Subcutaneous abdominal adipose tissue (tissue), 5 donors: ENCODE results near the gene PIM2.

Experiments
- H3K27ac ChIP-seq: one replicate; pipeline ENCODE4 v1.7.0; 2013; ENCODE audit warnings: low read depth, mild to moderate bottlenecking, inconsistent platforms, low read length, moderate library complexity
- H3K27me3 ChIP-seq, 5 donors: one replicate each; pipeline ENCODE4 v1.7.0; 2013; ENCODE audit warnings: low read length in 5 of 5, inconsistent platforms in 1 of 5; ENCODE audit not compliant: control insufficient read depth in 5 of 5, insufficient read depth in 4 of 5
- H3K36me3 ChIP-seq, 5 donors: one replicate each; pipeline ENCODE4 v1.7.0; 2013; ENCODE audit warnings: low read length in 5 of 5; ENCODE audit not compliant: control insufficient read depth in 5 of 5, insufficient read depth in 5 of 5
- H3K4me1 ChIP-seq, 5 donors: one replicate each; pipeline ENCODE4 v1.7.0; 2013; ENCODE audit warnings: low read length in 5 of 5, mild to moderate bottlenecking in 3 of 5, moderate library complexity in 1 of 5; ENCODE audit not compliant: control insufficient read depth in 5 of 5, insufficient read depth in 5 of 5
- H3K4me3 ChIP-seq, 5 donors: one replicate each; pipeline ENCODE4 v1.7.0; 2013; ENCODE audit warnings: low read length in 5 of 5, low read depth in 1 of 5
- H3K9ac ChIP-seq, 5 donors: one replicate each; pipeline ENCODE4 v1.7.0; 2013; ENCODE audit warnings: low read length in 5 of 5, mild to moderate bottlenecking in 4 of 5, moderate library complexity in 3 of 5
- H3K9me3 ChIP-seq, 5 donors: one replicate each; pipeline ENCODE4 v1.7.0; 2013; ENCODE audit warnings: low read length in 5 of 5; ENCODE audit not compliant: control insufficient read depth in 5 of 5
- donor health status: healthy.
- donor health status: healthy.
- donor health status: healthy.
- donor health status: healthy.
- donor health status: healthy.

Gene PIM2

GRCh38 chrX:48936429-48937053, 17.7 kb upstream of the PIM2 start:
- H3K9ac ChIP-seq, result no peak overlapping the region
- H3K27ac ChIP-seq, result no peak overlapping the region
- peaks cover 0 to 27% (median 24%) of the 10 kb centered on the region in 5 donors for H3K36me3 ChIP-seq
- peaks cover 0 to 9% (median 6%) of the 10 kb centered on the region in 5 donors for H3K27me3 ChIP-seq
- H3K4me1 ChIP-seq, result peaks cover 0 to 33% (median 2%) of the 10 kb centered on the region in 5 donors
- no peak overlapping the region for H3K4me3 ChIP-seq
- H3K9me3 ChIP-seq, result peaks cover 0 to 10% (median 5%) of the 10 kb centered on the region in 5 donors

DNA sequence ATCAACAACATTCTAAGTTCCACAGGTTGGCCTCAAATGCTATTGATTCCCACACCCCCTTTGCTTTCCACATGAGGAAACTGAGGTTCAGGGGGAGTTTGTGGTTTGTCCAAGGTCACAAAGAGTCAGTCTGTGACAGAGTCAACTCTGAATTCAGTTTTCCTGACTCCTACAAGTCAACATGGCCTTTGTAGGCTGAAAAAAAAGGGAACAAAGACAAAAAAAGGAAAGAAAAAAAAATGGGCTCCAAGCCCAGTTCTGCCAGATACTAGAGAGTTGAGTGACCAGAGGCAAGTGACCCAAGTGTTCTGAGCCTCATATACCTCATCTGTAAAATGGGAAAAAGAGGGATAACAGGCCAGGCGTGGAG, 16.5 kb upstream of the PIM2 start:
- Histone ChIP-seq H3K4me3 (no peak overlapping the region), H3K9ac (no peak overlapping the region), H3K4me1 (peaks cover 0 to 25% (median 2%) of the 10 kb centered on the region in 5 donors), H3K27me3 (peaks cover 0 to 9% (median 3%) of the 10 kb centered on the region in 5 donors), H3K9me3 (peaks cover 0 to 10% (median 5%) of the 10 kb centered on the region in 5 donors), H3K27ac (no peak overlapping the region), H3K36me3 (peaks cover under 1 to 37% (median 23%) of the 10 kb centered on the region in 5 donors)

- Histone ChIP-seq H3K9me3 (peaks cover 0 to 10% (median 5%) of the 10 kb centered on the region in 5 donors), H3K4me3 (no peak overlapping the region), H3K36me3 (peaks cover 4 to 41% (median 26%) of the 10 kb centered on the region in 5 donors), H3K4me1 (peaks cover 0 to 25% (median 0%) of the 10 kb centered on the region in 5 donors), H3K27me3 (peaks cover 0 to 9% (median 2%) of the 10 kb centered on the region in 5 donors), H3K9ac (no peak overlapping the region), H3K27ac (no peak overlapping the region)
These were observed 15.9 kb upstream of the PIM2 start for GRCh38 chrX:48934581-48935300.

GRCh38 chrX:48933757-48934156, 14.9 kb upstream of the PIM2 start:
- Histone ChIP-seq H3K4me3 (no peak overlapping the region), H3K4me1 (peaks cover 0 to 21% (median 0%) of the 10 kb centered on the region in 5 donors), H3K9ac (no peak overlapping the region), H3K9me3 (peaks cover 0 to 10% (median 5%) of the 10 kb centered on the region in 5 donors), H3K27me3 (peaks cover 0 to 4% (median 0%) of the 10 kb centered on the region in 5 donors), H3K27ac (no peak overlapping the region), H3K36me3 (peaks cover 4 to 37% (median 26%) of the 10 kb centered on the region in 5 donors)

DNA sequence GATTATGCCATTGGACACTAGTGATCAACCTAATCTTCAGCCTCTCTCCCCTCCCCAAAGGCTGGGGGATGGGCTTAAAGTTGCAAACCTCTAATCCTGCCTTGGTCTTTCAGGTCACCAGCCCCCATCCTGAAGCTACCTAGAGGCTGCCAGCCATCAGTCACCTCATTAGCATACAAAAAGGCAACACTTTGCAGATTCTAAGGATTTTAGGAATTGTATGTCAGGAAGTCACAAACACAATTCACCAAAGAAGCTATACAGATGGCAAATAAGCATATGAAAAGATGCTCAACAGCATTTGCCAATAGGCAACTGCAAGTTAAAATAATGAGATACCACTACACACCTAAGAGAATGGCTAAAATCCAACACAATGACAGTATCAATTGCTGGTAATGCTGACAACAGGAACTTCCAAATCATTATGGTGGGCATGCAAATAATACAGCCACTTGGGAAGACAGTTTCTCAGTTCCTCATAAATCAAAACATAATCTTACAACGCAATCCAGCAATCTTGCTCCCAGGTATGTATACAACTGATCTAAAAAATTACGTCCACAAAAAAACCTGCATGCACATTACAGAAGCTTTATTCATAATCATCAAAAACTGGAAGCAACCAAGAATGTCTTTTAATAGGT, 9.0 kb upstream of the PIM2 start:
- H3K27ac ChIP-seq, result no peak overlapping the region
- H3K9me3 ChIP-seq, result peaks cover 0 to 2% (median 2%) of the 10 kb centered on the region in 5 donors
- no peaks in the 10 kb centered on the region for H3K4me1 ChIP-seq
- no peak overlapping the region for H3K9ac ChIP-seq
- H3K27me3 ChIP-seq, result peaks cover 0 to 10% (median 7%) of the 10 kb centered on the region in 5 donors
- no peak overlapping the region for H3K4me3 ChIP-seq
- peaks cover 4 to 52% (median 39%) of the 10 kb centered on the region in 5 donors for H3K36me3 ChIP-seq

DNA sequence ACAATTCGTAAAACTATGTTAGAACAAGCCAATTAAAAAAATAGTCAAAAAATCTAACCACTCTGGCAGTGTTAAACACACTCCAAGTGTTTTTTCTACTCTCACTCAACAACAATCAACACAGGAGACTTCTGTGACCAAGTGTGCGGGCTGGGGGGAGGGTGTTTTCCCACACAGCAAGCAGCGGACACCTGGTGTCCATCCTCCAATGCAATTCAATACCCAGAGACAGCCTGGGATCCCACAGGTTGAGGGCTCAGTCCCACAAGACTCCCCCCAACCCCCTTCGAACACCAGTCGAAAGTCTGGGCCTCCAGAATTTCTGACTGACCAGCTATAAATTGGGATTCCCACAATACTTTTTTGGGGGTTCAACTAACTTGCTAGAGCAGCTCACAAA, 8.3 kb upstream of the PIM2 start:
- Histone ChIP-seq H3K27ac (no peak overlapping the region), H3K9ac (no peak overlapping the region), H3K27me3 (peaks cover 0 to 10% (median 7%) of the 10 kb centered on the region in 5 donors), H3K4me1 (no peaks in the 10 kb centered on the region), H3K36me3 (peaks cover 4 to 57% (median 41%) of the 10 kb centered on the region in 5 donors), H3K9me3 (no peaks in the 10 kb centered on the region), H3K4me3 (no peak overlapping the region)

DNA sequence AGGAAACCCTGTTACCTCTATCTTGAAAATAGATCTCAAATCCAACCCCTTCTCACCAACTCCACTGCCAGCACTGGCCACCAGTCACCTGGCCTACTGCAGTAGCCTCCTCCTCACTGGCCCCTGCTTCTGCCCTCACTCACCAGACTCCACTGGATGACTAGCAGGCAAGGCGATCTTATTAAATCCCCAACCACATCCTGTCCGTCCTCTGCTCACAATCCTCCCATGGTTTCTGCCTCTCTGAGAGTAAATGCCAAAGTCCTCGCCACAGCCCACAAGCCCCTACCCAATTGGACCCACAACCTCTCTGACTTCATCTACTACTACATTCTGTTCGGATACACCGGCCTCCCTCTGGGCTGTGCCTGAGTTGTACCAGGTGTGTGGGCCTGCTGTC, 5.4 kb upstream of the PIM2 start:
- Histone ChIP-seq H3K9ac (no peak overlapping the region), H3K27ac (no peak overlapping the region), H3K36me3 (peaks cover 0 to 51% (median 37%) of the 10 kb centered on the region in 5 donors), H3K4me3 (no peak overlapping the region), H3K27me3 (peaks cover 0 to 15% (median 7%) of the 10 kb centered on the region in 5 donors), H3K9me3 (no peaks in the 10 kb centered on the region), H3K4me1 (peaks cover 0 to 9% (median 4%) of the 10 kb centered on the region in 5 donors)

DNA sequence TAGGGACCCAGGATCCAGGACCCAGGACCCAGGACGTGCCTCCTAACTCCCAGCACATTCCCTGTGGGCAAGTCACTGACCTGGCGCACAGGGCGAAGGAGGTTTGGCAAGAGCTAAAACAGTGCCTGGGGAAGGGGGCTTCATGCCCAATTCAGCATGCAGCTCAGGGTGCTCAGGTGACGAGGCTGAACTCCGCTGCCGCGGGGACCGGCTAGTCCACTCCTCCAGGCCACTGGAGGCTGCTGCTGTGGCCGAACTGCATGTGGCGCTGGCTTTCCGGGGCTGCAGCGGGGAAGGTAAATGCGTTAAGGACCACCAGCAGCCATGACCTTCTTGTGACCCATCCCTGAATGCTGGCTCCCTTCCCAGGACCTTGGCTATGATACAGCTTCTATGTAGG, 4.9 kb upstream of the PIM2 start:
- no peak overlapping the region for H3K27ac ChIP-seq
- peaks cover 0 to 12% (median 8%) of the 10 kb centered on the region in 5 donors for H3K4me1 ChIP-seq
- H3K4me3 ChIP-seq, result no peak overlapping the region
- H3K9me3 ChIP-seq, result no peaks in the 10 kb centered on the region
- H3K27me3 ChIP-seq, result peaks cover 0 to 15% (median 7%) of the 10 kb centered on the region in 5 donors
- peaks cover 0 to 51% (median 37%) of the 10 kb centered on the region in 5 donors for H3K36me3 ChIP-seq
- H3K9ac ChIP-seq, result no peak overlapping the region

DNA sequence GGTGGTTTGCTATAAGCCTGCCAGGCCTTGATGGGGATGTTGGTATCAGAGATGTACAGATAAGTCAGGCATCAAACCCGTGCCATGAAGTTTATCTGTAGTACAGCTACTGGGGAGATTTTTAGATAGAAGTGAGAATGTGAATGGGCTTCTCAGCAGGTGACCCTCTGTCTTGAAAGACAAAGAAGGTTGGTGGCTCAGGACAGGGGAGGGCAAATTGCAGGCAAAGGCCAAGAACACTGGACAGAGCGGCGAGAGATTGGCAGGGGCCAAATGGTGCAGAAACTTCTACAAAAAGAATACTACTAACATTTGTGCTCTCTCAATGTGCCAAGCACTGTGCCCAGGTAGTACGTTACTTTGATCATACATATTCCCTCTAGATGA, 1.9 kb upstream of the PIM2 start:
- peaks cover 0 to 39% (median 30%) of the 10 kb centered on the region in 5 donors for H3K36me3 ChIP-seq
- H3K9ac ChIP-seq, result no peak overlapping the region
- no peaks in the 10 kb centered on the region for H3K9me3 ChIP-seq
- H3K27ac ChIP-seq, result no peak overlapping the region
- H3K4me1 ChIP-seq, result peaks cover 0 to 27% (median 26%) of the 10 kb centered on the region in 5 donors
- no peak overlapping the region for H3K4me3 ChIP-seq
- peaks cover 0 to 18% (median 3%) of the 10 kb centered on the region in 5 donors for H3K27me3 ChIP-seq
